GM13976 (cell line): ENCODE measurements around the gene SYNPR.
"Not testable (repeated sequence)": the region's sequence is repeated elsewhere in the genome, so short reads cannot be mapped to it uniquely, and the experiment has no call there.

Experiments
- DNase-seq: peaks from one replicate; pipeline ENCODE4 v3.0.0; 2012; ENCODE audit warnings: low spot score
- CTCF ChIP-seq: IDR thresholded peaks from 2 replicates; pipeline ENCODE4 v1.5.1; 2012; ENCODE audit warnings: borderline replicate concordance, mild to moderate bottlenecking; ENCODE audit not compliant: insufficient read depth; ENCODE audit errors: extremely low read depth, missing control alignments, control extremely low read depth
- in situ Hi-C: fragments of 300-500 bp; cut with MboI; formaldehyde crosslinking; loops from one replicate; pipeline ENCODE4 v1.12.0; 2022; ENCODE audit warnings: low sequenced_read_pairs, mixed read lengths, inconsistent platforms; ENCODE audit not compliant: unreplicated experiment

Gene SYNPR

GRCh38 chr3:63242124-63242523 lies 36.0 kb upstream of the SYNPR start:
- no peak for TF ChIP-seq CTCF
- in situ Hi-C loops, result loop anchor here (25.0 kb wide), 1 partner anchor 580 kb away; no protein-coding TSS in a partner anchor
- no peak for DNase-seq

- in situ Hi-C loops, result loop anchor here (25.0 kb wide), 1 partner anchor 582 kb away; no protein-coding TSS in a partner anchor
- no peak for TF ChIP-seq CTCF
- DNase-seq, result no peak
These were observed 33.6 kb upstream of the SYNPR start for GRCh38 chr3:63244486-63244885.

GRCh38 chr3:63245726-63246241 lies 32.3 kb upstream of the SYNPR start:
- no peak for TF ChIP-seq CTCF
- in situ Hi-C loops, result loop anchor here (25.0 kb wide), 1 partner anchor 583 kb away; no protein-coding TSS in a partner anchor
- no peak for DNase-seq

GRCh38 chr3:63248015-63248414 lies 30.1 kb upstream of the SYNPR start:
- DNase-seq, result no peak
- no peak for TF ChIP-seq CTCF
- in situ Hi-C loops, result loop anchor here (25.0 kb wide), 1 partner anchor 586 kb away; no protein-coding TSS in a partner anchor

- in situ Hi-C loops, result no loop called here
- DNase-seq, result no peak
- TF ChIP-seq CTCF, result no peak
These were observed 26.6 kb upstream of the SYNPR start for GRCh38 chr3:63251499-63251898.

- DNase-seq, in situ Hi-C loops: not testable (repeated sequence)
These were observed 22.3 kb upstream of the SYNPR start for GRCh38 chr3:63255819-63256218.

- no peak for DNase-seq
- in situ Hi-C loops, result no loop called here
- no peak for TF ChIP-seq CTCF
These were observed 13.4 kb upstream of the SYNPR start for GRCh38 chr3:63264716-63265115.
